ENCODE results near the gene MCHR2.
"Not testable (repeated sequence)": the region's sequence is repeated elsewhere in the genome, so short reads cannot be mapped to it uniquely, and the experiment has no call there.

MCHR2 gene

GRCh38 chr6:99993533-99994251, at the start of gene MCHR2:
Gene MCHR2, minus strand, starts transcription at chr6:99994223. Its CDS starts 38,076 bp downstream, at chr6:99956147.
- DNase-seq = no peak

GRCh38 chr6:100038546-100038945, 44.5 kb upstream of the MCHR2 start:
- DNase-seq = not testable (repeated sequence)

- no peak for DNase-seq
These were observed 42.0 kb upstream of the MCHR2 start for GRCh38 chr6:100035873-100036653.

- DNase-seq = no peak
These were observed 29.8 kb upstream of the MCHR2 start for GRCh38 chr6:100023798-100024197.

GRCh38 chr6:100022847-100023246, 28.8 kb upstream of the MCHR2 start:
- DNase-seq = no peak

GRCh38 chr6:100008857-100009256, 14.8 kb upstream of the MCHR2 start:
- no peak for DNase-seq

GRCh38 chr6:100001915-100002388, 7.9 kb upstream of the MCHR2 start:
- DNase-seq = peak in 1 of 2 experiments; percentile 23

- DNase-seq = no peak
These were observed 3.1 kb upstream of the MCHR2 start for GRCh38 chr6:99997141-99997540.

- DNase-seq = no peak
These were observed 1.9 kb upstream of the MCHR2 start for GRCh38 chr6:99995916-99996315.

GRCh38 chr6:99993146-99993532, 884 bp downstream of the MCHR2 start:
- no peak for DNase-seq

- no peak for DNase-seq
These were observed 2.1 kb downstream of the MCHR2 start for GRCh38 chr6:99991955-99992354.

GRCh38 chr6:99980741-99981140, 13.3 kb downstream of the MCHR2 start:
- no peak for DNase-seq

GRCh38 chr6:99979953-99980352, 14.1 kb downstream of the MCHR2 start:
- DNase-seq = no peak

GRCh38 chr6:99967052-99967451, 27.0 kb downstream of the MCHR2 start:
- DNase-seq = no peak

- DNase-seq = no peak
These were observed 34.0 kb downstream of the MCHR2 start for GRCh38 chr6:99960027-99960426.

- no peak for DNase-seq
These were observed 42.8 kb downstream of the MCHR2 start for GRCh38 chr6:99951016-99951805.

- no peak for DNase-seq
These were observed 48.0 kb downstream of the MCHR2 start for GRCh38 chr6:99946005-99946404.

- DNase-seq = no peak
These were observed 50.2 kb downstream of the MCHR2 start for GRCh38 chr6:99943846-99944245.

GRCh38 chr6:99940582-99940981, 53.4 kb downstream of the MCHR2 start:
- no peak for DNase-seq

GRCh38 chr6:99933129-99933528, 60.9 kb downstream of the MCHR2 start:
- DNase-seq = no peak

- no peak for DNase-seq
These were observed 81.4 kb downstream of the MCHR2 start for GRCh38 chr6:99912657-99913056.

- no peak for DNase-seq
These were observed 88.6 kb downstream of the MCHR2 start for GRCh38 chr6:99905209-99906106.

All from NCI-H1930 (cell line).